NCI-H128 (cell line): ENCODE data around the gene CGNL1.

Source experiments
- DNase-seq: peaks from one replicate; lab custom pipeline; 2025; ENCODE audit not compliant: unreplicated experiment; lab: John Stamatoyannopoulos, UW

CGNL1 gene

DNA sequence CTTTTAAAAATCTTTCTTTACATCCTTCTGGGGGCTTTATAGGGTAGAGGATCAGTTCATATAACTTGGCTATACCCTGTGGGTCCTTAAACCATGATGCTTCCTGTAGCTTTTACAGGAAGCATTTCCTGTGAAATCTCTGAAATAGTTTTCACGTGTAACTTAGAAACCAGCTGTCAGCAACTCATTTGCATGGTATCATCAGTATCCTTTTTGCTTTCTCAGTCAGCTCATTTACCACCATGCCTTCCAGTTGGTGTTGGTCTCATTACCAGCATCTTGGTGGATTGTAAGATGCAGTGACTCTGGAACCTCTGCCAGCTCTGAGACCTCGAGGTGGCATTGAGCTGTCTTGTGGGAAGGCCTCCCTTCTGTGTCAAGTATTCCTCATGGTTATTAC lies 118.7 kb downstream of the CGNL1 start:
- DNase-seq: no peak

DNA sequence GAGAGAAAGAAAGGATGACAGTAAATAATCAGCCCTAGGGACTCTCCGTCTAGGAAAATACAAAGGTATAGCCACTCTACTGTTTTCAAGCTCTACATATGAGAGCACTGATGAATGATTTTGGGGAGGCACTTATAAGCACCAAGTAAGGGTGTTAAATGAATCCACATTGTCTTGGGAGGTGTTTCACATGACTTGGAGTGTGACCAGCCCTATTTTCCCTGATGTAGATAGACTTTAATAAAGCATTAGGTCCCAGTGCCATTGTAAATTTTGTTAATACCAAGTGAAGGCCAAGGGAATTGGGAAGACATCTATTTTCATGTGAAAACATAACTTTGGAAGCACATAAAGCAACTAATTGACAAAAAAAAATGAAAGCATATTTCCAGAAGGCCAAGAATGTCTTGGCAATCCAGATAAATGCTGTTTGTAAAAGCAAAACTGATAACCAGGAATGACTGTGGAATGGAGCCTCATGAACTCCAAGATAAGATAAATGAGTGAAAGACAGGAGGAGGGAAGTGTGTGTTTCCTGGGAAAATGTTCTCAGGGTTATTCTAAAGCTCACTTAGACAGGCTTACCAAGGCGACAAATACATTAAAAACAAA lies 119.4 kb downstream of the CGNL1 start:
- DNase-seq: no peak

DNA sequence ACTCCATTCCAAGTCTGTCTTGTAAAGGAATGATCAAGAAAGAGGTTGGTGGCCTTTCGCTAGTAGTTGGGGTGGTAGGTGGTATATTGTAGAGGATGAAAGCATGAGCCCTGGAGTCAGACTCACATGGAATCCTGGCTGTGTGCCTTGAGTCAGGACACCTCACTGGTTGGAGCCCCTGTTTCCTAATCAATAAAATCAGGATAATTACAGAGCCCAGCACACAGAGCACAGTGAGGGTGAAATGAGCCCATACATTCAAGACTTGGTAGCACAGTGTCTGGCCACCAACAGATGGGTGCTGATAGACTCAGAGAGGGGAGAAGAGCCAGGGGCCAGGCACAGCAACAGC lies 120.3 kb downstream of the CGNL1 start:
- DNase-seq: no peak

DNA sequence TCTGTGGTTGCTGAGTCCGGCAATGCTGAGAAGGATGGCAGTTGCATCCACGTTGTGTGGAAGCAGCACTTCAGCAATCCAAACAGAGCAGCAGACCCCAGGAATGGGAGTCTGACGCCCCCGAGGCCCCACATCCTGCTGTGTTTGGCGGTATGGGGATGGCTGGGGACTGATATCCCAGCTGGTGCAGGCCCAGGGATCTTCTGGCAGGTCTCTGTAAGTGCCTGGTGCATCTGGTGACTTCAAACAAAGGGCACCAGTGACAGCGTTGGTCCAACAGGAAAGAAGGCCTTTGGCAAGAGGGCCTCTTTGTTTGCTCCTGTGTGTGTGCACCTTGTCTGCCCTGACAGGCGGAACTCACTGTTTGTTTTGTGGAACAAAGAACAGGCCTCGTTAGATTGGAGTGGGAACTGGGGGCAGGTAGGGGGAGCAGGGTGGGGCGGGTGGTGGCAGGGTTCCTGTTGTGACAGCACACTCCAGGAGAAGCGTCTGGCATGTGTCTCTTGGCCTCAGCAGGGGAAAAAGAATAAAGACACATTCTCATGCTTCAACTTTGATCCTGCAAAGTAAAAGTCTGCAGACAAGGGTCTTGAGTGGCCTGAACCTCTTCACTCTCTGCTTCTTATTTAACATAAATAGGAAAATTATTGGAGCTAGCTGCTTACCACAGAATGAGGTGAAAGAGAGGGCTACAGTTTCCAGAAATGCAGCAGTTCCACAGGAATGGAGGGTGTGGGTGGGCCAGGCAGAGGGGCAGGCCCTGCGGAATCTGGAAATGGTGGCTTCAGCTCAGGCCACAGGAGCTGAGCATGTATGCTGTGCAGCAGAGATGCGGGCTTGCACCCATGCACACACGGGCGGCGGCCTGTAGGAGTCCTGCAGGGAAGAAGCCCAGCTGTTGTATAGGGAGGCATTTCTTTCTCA lies 120.9 kb downstream of the CGNL1 start:
- DNase-seq: no peak

DNA sequence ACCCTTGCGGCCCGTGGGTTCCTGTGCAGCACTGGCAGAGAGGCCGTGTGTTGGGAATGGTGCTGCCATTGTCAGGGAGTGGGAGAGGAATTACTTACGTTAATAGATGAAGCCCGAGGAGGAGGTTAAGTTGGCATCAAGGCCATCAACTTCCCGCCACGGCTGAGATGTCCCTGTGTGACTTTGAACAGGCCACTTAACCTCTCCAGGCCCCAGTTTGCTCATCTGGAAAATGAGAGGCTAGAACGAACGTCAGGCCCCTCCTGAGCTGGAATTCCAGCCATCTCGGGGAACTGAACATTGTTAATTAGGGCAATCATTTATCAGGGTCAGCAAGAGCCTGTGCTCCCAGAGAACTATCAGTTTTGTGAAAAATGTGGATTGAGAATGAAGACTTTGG lies 124.0 kb downstream of the CGNL1 start:
- DNase-seq: no peak

DNA sequence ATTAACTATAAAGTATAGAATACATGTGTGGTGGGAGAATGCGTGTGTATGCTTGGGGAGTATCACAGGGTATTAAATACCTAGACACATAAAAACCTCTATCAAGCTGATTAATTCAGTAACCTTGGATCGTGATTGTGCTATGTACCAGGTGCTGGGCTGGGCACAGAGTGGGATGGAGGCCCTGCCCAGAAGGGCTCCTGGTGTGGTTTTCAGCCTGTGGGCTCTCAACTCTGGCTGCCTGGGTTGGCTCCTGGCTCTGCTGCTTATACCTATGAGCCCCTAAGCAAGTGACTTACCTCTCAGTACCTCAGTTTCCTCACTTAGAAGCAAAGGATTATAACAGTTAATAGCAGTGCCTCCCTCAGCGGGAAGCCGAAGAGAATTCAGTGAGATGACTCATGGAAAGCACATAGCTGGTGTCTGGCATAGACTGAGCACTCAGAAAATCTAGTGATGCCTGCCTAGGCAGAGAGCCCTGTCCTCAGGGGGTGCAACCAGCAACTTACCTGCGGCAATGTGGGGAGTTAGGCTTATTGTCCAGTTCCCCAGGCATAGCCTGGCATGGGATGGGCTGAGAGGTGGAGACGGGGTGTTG lies 124.8 kb downstream of the CGNL1 start:
- DNase-seq: no peak

DNA sequence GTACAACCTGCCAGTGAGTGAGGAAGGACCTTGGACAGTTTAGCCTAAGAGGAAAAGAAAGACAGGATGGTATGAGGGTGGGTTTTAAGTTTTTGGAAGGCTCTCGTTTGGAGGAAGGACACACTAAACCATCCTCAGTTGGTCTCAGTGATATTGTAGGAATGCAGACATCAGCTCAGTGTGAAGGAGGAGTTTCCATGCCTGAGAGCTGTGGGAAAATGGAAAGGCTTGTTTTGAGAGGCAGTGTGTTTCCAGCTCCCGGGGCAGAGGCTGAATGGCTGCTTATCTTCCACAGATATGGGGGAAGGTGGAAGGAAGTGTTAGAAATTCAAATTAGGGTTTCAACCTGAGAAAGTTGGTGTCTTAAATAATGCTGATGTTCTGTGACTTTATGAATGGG lies 125.8 kb downstream of the CGNL1 start:
- DNase-seq: no peak

DNA sequence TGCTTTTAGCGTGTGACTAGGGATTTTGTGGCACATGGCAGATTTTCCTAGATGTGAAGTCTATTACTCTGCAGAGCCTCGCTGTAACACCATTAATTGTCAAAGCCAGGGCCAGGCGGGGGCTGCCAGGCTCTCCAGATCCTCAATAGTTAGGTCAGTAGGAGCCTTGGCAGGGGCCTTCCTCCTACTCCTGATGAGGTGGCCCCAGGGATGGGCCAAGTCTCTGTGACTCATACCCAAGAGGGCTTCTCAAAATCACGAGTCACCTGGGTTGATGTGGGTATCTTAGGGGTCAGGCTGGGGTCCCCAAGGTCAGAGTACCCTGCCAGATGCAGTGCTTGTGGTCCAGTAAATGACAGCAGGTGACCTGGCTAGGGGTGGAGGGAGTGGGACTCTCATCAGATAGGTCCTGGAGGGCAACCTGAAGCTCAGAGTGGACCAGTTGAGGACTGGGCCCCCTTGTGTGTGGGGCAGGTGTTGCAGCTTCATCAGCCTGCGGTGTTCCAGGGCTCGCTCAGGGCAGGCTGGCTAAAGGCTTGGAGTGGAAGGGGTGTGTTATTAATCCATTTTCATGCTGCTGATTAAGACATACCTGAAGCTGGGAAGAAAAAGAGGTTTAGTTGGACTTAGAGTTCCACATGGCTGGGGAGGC lies 126.9 kb downstream of the CGNL1 start:
- DNase-seq: no peak

DNA sequence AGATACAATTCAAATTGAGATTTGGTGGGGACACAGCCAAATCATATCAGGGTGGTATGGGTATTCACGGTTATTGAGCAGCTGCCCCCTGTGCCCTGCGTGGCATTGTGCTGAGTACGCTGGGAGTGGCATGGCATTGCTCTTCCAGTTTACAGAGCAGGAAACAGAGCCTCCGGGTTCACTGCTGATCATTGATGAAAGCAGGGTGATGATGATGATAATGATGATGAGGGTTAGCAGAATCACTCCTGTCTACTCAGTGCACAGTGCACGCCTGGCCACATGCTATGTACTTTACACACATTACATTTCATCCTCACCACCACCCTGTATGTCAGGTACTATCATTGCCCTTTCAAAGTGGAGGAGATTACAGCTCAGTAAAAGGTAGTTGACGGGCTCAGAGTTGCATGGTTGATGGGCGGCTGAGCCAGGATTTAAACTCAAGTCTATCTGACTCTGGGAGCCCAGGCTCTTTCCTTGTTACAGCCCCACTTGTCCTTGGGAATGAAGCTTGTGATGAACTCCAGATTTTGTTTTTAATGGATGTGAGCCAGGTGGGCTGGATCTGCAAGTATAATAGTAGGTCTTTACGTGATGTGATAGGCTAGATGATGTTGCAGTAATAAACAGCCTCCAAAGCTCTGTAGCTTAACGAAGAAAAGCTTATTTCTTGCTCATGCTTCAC lies 127.8 kb downstream of the CGNL1 start:
- DNase-seq: no peak

DNA sequence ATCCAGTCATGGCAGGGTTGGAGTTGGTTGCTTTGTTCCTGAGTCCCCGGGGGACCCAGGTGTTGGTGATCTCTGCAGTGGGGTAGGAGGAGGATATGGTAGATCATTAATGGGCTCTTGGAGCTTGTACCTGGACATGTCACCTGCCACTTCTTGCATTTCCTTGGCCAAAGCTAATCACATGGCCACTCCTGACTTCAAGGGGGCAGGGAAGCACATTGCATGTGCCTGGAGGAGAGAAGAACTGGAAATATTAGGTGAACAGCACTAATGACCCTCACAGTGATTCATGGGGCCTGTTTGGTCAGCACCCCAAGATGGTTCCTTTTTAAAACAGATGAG lies 128.3 kb downstream of the CGNL1 start:
- DNase-seq: no peak

DNA sequence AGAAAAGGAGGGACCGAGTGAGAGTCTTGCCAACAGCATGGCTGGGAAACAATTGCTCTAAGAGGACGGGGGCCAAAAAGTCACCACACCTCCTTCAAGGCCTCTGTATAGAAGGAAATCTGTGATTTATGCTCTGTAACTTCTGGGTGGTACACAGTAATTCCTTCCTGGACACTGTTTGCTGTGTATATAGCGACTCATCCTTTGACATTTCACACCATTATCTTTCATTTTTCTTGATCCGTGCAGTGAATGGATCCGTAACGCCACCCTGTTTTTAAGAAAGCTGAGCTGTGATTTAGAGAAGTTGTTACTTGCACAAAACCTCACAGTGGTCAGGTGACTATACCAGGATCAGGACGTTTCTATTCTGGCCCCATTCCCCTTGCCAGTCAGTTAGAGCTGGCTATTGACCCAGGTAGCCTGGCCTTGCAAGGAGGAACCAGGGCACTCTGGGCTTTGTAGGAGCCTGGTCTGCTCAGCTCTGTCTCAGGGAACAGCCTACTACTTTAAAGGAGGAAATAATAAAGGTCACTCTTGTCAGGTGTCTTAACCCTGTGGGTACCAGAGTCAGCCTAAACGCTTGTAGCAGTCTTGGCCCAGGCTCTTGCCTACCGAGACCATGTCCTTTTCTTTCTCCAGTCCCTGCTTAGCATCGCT lies 128.9 kb downstream of the CGNL1 start:
- DNase-seq: no peak

DNA sequence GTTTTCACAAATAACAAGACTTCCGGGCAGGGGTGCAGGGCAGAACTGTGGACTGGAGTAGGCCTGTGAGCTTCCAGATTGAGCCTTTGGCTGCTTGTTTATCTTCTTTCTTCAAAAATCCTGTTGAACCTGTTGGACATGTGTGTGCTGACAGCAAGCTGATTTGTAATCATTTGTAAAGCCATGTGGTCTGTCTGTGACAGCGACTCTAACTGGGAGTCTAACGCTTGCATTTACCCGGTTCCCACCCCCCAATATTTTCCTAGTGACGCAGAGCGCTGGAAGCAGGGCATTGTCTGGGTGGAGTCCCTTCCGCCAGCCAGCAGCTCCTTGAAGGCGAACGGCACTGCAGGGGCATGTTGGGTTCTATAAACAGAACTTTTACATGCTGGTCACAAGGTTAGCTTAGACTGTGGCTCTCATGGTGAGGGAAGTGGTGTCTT lies 129.7 kb downstream of the CGNL1 start:
- DNase-seq: no peak

DNA sequence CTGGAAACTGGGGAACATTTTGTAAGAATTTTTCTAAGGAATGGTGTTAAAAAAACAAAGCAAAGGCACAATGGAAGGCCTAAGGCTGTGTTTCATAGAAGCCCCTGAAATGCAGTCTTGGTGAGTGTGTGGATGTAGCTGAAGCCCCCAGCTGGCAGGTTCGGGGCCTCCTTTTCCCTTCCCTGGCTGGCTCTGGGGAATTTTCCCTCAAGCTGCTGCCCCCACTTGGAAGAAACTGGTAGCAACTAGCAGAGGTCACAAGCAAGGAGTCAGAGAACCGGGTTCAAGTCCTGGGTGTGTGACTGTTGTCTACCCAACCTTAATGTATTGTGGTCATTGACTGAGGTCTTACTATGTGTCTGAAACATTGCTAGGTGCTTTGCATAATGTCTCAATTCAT lies 130.1 kb downstream of the CGNL1 start:
- no peak for DNase-seq

DNA sequence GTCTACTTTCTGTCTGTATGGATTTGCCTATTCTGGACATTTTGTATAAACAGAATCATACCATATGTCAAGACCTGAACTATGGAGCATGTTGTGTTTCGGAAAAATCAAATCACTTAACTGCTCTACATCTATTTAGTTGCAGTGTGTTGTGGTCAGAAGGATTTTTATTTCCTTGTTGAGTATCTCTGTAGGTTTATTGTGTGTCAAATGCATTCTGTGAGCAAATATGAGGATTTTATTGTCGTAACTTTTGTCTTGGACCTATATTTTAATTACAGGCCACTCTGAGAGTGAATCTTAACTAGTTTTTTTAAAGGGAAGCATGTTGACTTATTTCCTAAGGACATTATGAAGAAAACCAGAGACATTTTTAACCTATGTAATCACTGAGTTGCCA lies 130.8 kb downstream of the CGNL1 start:
- DNase-seq: no peak

DNA sequence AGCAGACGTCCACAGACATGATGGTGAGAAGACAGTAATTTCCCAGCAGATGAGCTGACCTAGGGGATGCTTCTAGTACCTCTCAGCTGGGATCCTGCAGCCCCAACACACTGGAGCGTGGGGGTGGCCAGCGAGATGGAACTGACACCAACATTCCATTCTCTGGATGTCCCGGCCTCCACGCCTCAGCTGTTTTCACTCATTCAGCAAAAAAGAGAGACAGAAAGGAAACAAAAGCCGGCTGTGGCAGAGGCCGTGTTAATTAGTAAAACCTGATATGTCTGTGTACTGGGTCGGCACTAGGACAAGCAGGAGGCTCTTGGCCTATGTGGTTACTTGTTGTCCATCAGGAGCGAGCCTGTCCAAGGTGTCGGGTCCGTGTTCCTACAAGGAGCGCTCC lies 132.8 kb downstream of the CGNL1 start:
- no peak for DNase-seq

DNA sequence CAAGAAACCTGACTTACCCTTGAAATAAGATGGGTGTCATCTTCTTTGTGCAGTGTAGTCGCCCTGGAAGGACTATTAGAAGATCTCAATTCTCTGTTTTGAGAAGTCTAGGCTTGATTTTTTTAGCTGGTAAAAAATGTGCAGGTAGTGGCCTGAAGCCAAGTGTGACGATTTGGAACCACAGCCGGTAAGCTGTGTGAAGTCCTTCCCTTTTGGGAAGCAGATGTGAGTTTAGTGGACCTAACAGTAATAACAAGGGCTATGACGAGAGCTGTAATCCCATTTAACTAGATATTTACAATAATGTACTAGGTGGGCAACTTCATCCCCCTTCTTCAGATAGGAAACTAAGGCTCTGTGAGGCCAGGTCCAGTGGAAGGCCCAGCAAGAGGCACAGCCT lies 133.7 kb downstream of the CGNL1 start:
- no peak for DNase-seq

DNA sequence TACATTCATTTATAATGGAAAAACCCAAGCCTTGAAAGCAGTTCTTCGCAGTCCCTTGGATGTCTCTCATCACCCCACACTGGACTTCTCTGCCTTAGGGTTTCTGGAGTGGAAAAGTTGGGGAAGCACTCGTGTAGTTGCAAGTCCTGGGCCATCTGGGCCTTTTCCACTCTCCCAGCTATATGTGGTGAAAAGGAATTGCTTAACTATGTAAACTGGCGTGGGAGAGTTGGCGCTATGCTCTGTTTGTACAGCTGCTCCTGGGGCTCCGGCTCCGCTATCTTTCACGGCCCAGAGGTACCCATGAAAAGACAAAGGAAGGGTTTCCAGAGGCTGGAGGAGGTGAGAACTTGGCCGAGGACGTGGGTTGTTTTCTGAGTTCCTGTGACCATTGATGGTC lies 134.3 kb downstream of the CGNL1 start:
- no peak for DNase-seq

DNA sequence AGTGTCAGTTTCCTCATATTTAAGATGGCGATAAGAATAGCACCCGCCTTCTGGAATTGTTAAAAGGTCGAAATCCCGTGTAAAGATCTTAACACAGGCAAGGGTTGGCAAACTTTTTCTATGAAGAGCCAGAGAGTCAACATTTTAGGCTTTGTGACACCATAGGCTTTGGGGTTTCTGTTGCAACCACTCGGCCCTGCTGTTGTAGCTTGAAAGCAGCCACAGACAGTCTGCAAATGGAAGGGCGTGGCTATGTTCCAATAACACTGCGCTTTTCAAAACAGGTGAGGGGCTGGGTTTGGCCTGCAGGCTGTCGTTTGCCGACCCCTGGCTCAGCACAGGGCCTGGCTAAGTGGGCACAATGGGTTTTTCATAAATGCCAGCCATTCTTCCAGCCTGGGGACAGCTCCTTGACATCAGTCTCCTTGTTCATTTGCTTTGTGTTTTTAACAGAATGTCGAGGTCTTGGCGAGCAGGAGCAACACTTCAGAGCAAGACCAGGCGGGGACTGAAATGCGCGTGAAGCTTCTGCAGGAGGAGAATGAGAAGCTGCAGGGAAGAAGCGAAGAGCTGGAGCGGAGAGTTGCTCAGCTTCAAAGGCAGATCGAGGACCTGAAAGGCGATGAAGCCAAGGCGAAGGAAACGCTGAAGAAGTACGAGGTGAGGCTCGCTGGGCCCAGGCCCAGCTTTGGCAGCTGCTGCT lies 140.2 kb downstream of the CGNL1 start:
- no peak for DNase-seq

DNA sequence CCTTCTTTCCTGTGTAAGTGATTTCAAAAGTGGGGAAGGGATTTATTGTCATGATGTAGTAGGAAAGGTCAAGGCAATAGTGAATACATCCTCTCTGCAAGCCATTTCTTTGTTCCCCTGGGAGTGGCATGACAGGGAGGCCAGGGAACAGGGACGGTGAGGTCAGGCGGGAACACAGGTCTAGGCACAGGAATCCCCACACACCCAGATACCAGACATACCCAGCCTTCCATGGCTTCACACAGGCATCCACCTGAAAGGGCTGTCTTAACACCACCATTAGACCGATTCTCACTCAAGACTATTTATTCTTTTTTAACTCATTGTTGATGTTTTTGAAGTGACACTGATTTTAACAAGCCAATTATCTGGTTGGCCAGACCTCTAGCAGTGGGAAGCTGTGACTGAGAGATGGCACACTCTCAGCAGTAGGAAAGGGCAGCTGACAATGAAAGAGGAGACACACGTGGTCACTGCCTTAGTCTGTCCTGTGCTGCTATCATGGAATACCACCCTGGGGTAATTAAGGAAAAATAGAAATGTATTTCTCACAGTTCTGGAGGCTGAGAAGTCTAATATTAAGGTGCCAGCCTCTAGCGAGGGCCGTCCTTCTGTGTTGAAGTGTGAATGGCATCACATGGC lies 140.8 kb downstream of the CGNL1 start:
- no peak for DNase-seq
